HEK293 (cell line): ENCODE measurements around the gene TUNAR.

Source experiments
- CTCF ChIA-PET: fragments of 350-600 bp; formaldehyde crosslinking; extraction: SDS; loops from one replicate; lab custom pipeline; 2021; ENCODE audit warnings: antibody characterized with exemption; lab: Yijun Ruan, JAX
- POLR2A ChIA-PET: fragments of 300-600 bp; formaldehyde crosslinking; extraction: SDS; loops from one replicate; lab custom pipeline; 2020; ENCODE audit warnings: antibody characterized with exemption, inconsistent platforms; lab: Yijun Ruan, JAX
- H3K27ac ChIP-seq: fragments of 200-500 bp; sonication (Bioruptor generic); 2 replicates; pipeline ENCODE4 v1.5.1; 2014; ENCODE audit warnings: low read depth, low read length, control low read depth, inconsistent platforms; ENCODE audit errors: extremely low read depth
- H3K36me3 ChIP-seq, 2 experiments: fragments of 200-500 bp in 1 of 2; sonication (Bioruptor generic) in 1 of 2; 1 replicate in 1 of 2; 2 replicates in 1 of 2; pipeline ENCODE4 v1.5.1; 2014 to 2017; ENCODE audit warnings: inconsistent platforms in 2 of 2, low read length in 2 of 2; ENCODE audit not compliant: control insufficient read depth in 2 of 2, insufficient read depth in 1 of 2
- H3K4me1 ChIP-seq: fragments of 200-500 bp; sonication (Bioruptor generic); 2 replicates; pipeline ENCODE4 v1.5.1; 2014; ENCODE audit warnings: mild to moderate bottlenecking, low read length, inconsistent platforms; ENCODE audit not compliant: control insufficient read depth, insufficient read depth
- H3K4me3 ChIP-seq: 2 replicates; pipeline ENCODE4 v1.5.1; 2011; ENCODE audit warnings: low read depth, mild to moderate bottlenecking, control low read depth, low read length, moderate library complexity
- H3K9me3 ChIP-seq: fragments of 200-500 bp; sonication (Bioruptor generic); 2 replicates; pipeline ENCODE4 v1.5.1; 2014; ENCODE audit warnings: low read depth, low read length, inconsistent platforms; ENCODE audit not compliant: control insufficient read depth, insufficient read depth
- GFI1B ChIP-seq: fragments of 450-650 bp; formaldehyde crosslinking; IDR thresholded peaks from 2 replicates; pipeline ENCODE4 v1.5.1; 2016; ENCODE audit warnings: missing biosample characterization, missing genetic modification characterization
- HOXD13 ChIP-seq: sonication (generic); formaldehyde crosslinking; IDR thresholded peaks from 2 replicates; pipeline ENCODE4 v1.8.0; 2022; ENCODE audit warnings: missing genetic modification reagents, borderline replicate concordance
- SP3 ChIP-seq: fragments of 450-650 bp; formaldehyde crosslinking; IDR thresholded peaks from 2 replicates; pipeline ENCODE4 v1.5.1; 2016; ENCODE audit warnings: missing biosample characterization, missing genetic modification characterization
- ZBTB21 ChIP-seq: fragments of 450-650 bp; formaldehyde crosslinking; IDR thresholded peaks from 2 replicates; pipeline ENCODE4 v1.5.1; 2017; ENCODE audit warnings: missing biosample characterization, missing genetic modification characterization
- ZFP41 ChIP-seq: fragments of 450-650 bp; formaldehyde crosslinking; IDR thresholded peaks from 2 replicates; pipeline ENCODE4 v1.5.1; 2016; ENCODE audit warnings: missing biosample characterization, missing genetic modification characterization, borderline replicate concordance
- ZNF211 ChIP-seq: fragments of 450-650 bp; formaldehyde crosslinking; IDR thresholded peaks from 2 replicates; pipeline ENCODE4 v1.5.1; 2016; ENCODE audit warnings: low read depth, missing biosample characterization, missing genetic modification characterization
- ZNF354C ChIP-seq: fragments of 450-650 bp; formaldehyde crosslinking; IDR thresholded peaks from 2 replicates; pipeline ENCODE4 v1.5.1; 2016; ENCODE audit warnings: missing biosample characterization, missing genetic modification characterization, low read depth, borderline replicate concordance
- ZNF629 ChIP-seq: fragments of 450-650 bp; formaldehyde crosslinking; IDR thresholded peaks from 2 replicates; pipeline ENCODE4 v1.5.1; 2017; ENCODE audit warnings: missing biosample characterization, missing genetic modification characterization
- ZNF654 ChIP-seq: fragments of 450-650 bp; formaldehyde crosslinking; IDR thresholded peaks from 2 replicates; pipeline ENCODE4 v1.5.1; 2016; ENCODE audit warnings: low read depth, missing biosample characterization, missing genetic modification characterization
- ZNF830 ChIP-seq: fragments of 450-650 bp; IDR thresholded peaks from 2 replicates; pipeline ENCODE4 v1.5.0; 2018; ENCODE audit warnings: missing biosample characterization, missing genetic modification characterization, low read depth, mild to moderate bottlenecking, moderate library complexity
- TF ChIP-seq, protein P1 (sequence below): fragments of 450-650 bp; formaldehyde crosslinking; IDR thresholded peaks from 2 replicates; pipeline ENCODE4 v1.5.1; 2016; ENCODE audit warnings: missing biosample characterization, missing genetic modification characterization
- TF ChIP-seq, protein P2 (sequence below): fragments of 450-650 bp; formaldehyde crosslinking; IDR thresholded peaks from 2 replicates; pipeline ENCODE4 v1.5.1; 2016; ENCODE audit warnings: missing biosample characterization, missing genetic modification characterization
- TF ChIP-seq, protein P3 (sequence below): fragments of 450-650 bp; formaldehyde crosslinking; IDR thresholded peaks from 2 replicates; pipeline ENCODE4 v1.5.1; 2016; ENCODE audit warnings: missing biosample characterization, missing genetic modification characterization
- TF ChIP-seq, protein P4 (sequence below): fragments of 450-650 bp; formaldehyde crosslinking; IDR thresholded peaks from 2 replicates; pipeline ENCODE4 v1.5.1; 2016; ENCODE audit warnings: missing biosample characterization, missing genetic modification characterization
- TF ChIP-seq, protein P5 (sequence below): fragments of 450-650 bp; formaldehyde crosslinking; conservative IDR thresholded peaks from 2 replicates; pipeline ENCODE4 v1.5.1; 2016; ENCODE audit warnings: low read depth, missing biosample characterization, missing genetic modification characterization
- TF ChIP-seq, protein P6 (sequence below): fragments of 450-650 bp; formaldehyde crosslinking; IDR thresholded peaks from 2 replicates; pipeline ENCODE4 v1.5.1; 2017; ENCODE audit warnings: missing biosample characterization, missing genetic modification characterization

The TUNAR gene

DNA sequence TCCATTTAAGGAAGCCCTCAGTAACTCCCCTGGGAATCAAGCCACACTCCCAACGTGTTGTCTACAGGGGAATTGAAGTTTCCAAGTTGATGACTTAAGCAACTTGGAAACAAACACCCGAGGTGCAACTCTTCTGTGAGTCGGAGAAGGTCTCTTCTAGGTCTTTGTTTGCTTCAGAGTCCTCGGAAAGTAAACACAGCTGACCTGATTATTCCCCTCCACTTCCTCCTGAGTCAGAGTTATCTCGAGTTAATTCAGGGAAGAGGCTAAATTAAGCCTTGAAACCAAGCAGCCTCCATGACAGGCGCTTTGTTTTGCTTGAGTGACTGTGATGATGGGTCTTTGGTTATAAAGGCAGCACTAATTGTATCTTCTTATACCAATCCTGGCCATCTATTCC lies 41.8 kb downstream of the TUNAR start (continued):
- TF ChIP-seq ZNF830 (tag by site-specific recombination) = no peak
- TF ChIP-seq, protein P1, sequence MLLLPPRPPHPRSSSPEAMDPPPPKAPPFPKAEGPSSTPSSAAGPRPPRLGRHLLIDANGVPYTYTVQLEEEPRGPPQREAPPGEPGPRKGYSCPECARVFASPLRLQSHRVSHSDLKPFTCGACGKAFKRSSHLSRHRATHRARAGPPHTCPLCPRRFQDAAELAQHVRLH (tag by site-specific recombination) = no peak
- no peak for TF ChIP-seq ZNF211
- TF ChIP-seq, protein P2, sequence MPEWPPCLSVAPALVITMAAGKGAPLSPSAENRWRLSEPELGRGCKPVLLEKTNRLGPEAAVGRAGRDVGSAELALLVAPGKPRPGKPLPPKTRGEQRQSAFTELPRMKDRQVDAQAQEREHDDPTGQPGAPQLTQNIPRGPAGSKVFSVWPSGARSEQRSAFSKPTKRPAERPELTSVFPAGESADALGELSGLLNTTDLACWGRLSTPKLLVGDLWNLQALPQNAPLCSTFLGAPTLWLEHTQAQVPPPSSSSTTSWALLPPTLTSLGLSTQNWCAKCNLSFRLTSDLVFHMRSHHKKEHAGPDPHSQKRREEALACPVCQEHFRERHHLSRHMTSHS (tag by site-specific recombination) = no peak

DNA sequence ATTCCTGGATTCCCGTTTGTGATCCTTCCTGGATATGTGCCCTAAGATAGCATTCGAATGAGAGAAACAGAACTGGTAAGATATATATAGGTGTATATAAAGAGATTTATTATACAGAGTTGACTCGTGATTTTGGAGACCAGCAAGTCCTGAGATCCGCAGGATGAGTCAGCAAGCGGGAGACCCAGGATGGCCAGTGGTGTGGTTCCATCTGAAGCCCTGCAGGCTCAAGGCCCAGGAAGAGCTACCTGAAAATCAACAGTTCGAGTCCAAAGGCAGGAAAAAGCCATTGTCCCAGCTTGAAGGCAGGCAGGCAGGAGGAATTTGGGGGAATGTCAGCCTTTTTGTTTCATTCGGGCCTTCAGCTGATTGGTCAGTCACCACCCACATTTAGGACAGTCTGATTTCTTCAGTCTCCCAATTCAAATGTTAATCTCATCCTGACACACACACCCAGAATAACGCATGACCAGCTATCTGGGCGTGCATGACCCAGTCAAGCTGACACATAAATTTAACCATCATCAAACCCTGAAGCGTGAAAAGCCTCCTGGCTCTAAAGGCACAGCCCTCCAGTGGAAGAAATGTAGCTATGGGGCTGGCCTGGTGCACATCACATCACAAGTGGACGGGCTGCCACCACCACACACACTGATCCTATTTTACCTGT lies 44.3 kb downstream of the TUNAR start:
- no peak overlapping the region for H3K27ac ChIP-seq
- POLR2A ChIA-PET = no interaction called here
- H3K4me3 ChIP-seq = no peak overlapping the region
- CTCF ChIA-PET = no interaction called here
- H3K36me3 ChIP-seq = no peaks in the 10 kb centered on the region
- H3K4me1 ChIP-seq = no peaks in the 10 kb centered on the region; the same call in 1 of the 2 replicates
- no peak for TF ChIP-seq ZFP41 (tag by site-specific recombination)
- no peak for TF ChIP-seq SP3 (tag by site-specific recombination)
- TF ChIP-seq, protein P3, sequence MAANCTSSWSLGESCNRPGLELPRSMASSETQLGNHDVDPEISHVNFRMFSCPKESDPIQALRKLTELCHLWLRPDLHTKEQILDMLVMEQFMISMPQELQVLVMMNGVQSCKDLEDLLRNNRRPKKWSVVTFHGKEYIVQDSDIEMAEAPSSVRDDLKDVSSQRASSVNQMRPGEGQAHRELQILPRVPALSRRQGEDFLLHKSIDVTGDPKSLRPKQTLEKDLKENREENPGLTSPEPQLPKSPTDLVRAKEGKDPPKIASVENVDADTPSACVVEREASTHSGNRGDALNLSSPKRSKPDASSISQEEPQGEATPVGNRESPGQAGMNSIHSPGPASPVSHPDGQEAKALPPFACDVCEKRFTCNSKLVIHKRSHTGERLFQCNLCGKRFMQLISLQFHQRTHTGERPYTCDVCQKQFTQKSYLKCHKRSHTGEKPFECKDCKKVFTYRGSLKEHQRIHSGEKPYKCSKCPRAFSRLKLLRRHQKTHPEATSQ (tag by site-specific recombination) = no peak
- TF ChIP-seq, protein P4, sequence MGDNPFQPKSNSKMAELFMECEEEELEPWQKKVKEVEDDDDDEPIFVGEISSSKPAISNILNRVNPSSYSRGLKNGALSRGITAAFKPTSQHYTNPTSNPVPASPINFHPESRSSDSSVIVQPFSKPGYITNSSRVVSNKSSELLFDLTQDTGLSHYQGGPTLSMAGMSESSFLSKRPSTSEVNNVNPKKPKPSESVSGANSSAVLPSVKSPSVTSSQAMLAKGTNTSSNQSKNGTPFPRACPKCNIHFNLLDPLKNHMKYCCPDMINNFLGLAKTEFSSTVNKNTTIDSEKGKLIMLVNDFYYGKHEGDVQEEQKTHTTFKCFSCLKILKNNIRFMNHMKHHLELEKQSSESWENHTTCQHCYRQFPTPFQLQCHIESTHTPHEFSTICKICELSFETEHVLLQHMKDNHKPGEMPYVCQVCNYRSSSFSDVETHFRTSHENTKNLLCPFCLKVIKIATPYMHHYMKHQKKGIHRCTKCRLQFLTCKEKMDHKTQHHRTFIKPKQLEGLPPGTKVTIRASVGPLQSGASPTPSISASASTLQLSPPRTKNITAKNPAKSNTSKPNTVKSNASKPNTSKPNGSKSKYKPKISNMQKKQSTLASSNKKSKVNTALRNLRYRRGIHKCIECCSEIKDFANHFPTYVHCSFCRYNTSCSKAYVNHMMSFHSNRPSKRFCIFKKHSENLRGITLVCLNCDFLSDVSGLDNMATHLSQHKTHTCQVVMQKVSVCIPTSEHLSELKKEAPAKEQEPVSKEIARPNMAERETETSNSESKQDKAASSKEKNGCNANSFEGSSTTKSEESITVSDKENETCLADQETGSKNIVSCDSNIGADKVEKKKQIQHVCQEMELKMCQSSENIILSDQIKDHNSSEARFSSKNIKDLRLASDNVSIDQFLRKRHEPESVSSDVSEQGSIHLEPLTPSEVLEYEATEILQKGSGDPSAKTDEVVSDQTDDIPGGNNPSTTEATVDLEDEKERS (tag by site-specific recombination) = no peak
- no peak for TF ChIP-seq ZBTB21 (tag by site-specific recombination)
- H3K9me3 ChIP-seq = no peaks in the 10 kb centered on the region

DNA sequence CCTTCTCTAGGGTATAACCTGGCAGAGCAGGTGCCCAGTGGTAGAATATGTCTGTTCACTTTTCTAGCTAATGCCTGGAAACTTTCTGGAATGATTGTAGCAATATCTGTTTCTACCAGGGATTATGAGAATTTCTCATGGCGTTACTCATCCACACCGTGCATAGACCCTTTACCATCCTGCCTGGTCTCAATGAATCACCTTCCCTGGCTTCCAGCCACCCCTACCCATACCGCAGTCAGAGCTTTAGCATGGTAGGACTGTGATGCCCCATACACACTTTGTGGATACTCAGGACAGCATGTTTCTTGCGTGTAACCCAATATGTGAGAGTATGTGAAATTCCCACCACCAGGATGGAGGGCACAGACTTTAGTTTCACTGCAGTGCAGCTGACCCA lies 45.4 kb downstream of the TUNAR start:
- POLR2A ChIA-PET = no interaction called here
- CTCF ChIA-PET = no interaction called here

DNA sequence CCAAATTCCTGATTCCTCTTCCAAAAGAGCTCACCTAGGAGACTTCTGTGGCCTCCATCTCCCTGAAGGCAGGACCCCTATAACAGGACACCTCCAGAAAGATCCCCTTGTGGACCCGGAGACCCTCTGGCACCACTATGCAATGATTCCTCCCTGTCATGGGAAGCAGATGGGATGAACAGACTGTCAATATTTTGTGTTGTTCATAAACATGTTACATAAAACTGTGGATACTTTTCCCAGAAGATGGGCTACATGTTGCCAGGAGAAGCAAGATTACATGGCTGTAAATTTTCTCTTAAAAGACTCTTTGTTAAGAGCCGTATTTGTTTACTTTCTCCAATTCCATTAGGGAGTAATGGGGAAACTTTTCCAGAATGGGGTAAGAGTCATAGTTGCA lies 52.1 kb downstream of the TUNAR start:
- no peaks in the 10 kb centered on the region for H3K4me1 ChIP-seq
- H3K27ac ChIP-seq = no peak overlapping the region
- no peak overlapping the region for H3K4me3 ChIP-seq
- no peaks in the 10 kb centered on the region for H3K36me3 ChIP-seq
- CTCF ChIA-PET = no interaction called here
- POLR2A ChIA-PET = no interaction called here
- H3K9me3 ChIP-seq = no peaks in the 10 kb centered on the region
- TF ChIP-seq, protein P5, sequence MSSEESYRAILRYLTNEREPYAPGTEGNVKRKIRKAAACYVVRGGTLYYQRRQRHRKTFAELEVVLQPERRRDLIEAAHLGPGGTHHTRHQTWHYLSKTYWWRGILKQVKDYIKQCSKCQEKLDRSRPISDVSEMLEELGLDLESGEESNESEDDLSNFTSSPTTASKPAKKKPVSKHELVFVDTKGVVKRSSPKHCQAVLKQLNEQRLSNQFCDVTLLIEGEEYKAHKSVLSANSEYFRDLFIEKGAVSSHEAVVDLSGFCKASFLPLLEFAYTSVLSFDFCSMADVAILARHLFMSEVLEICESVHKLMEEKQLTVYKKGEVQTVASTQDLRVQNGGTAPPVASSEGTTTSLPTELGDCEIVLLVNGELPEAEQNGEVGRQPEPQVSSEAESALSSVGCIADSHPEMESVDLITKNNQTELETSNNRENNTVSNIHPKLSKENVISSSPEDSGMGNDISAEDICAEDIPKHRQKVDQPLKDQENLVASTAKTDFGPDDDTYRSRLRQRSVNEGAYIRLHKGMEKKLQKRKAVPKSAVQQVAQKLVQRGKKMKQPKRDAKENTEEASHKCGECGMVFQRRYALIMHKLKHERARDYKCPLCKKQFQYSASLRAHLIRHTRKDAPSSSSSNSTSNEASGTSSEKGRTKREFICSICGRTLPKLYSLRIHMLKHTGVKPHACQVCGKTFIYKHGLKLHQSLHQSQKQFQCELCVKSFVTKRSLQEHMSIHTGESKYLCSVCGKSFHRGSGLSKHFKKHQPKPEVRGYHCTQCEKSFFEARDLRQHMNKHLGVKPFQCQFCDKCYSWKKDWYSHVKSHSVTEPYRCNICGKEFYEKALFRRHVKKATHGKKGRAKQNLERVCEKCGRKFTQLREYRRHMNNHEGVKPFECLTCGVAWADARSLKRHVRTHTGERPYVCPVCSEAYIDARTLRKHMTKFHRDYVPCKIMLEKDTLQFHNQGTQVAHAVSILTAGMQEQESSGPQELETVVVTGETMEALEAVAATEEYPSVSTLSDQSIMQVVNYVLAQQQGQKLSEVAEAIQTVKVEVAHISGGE (tag by site-specific recombination) = no peak
- TF ChIP-seq ZNF654 (tag by site-specific recombination) = no peak
- TF ChIP-seq, protein P3 (tag by site-specific recombination) = no peak
- no peak for TF ChIP-seq ZNF354C (tag by site-specific recombination)
- no peak for TF ChIP-seq GFI1B (tag by site-specific recombination)
- TF ChIP-seq ZNF629 = no peak
- no peak for TF ChIP-seq HOXD13

More for the DNA sequence above, 45.4 kb downstream of the TUNAR start:
- no peaks in the 10 kb centered on the region; the same call in 1 of the 2 replicates for H3K4me1 ChIP-seq
- H3K4me3 ChIP-seq = no peak overlapping the region
- H3K9me3 ChIP-seq = no peaks in the 10 kb centered on the region
- TF ChIP-seq, protein P6, sequence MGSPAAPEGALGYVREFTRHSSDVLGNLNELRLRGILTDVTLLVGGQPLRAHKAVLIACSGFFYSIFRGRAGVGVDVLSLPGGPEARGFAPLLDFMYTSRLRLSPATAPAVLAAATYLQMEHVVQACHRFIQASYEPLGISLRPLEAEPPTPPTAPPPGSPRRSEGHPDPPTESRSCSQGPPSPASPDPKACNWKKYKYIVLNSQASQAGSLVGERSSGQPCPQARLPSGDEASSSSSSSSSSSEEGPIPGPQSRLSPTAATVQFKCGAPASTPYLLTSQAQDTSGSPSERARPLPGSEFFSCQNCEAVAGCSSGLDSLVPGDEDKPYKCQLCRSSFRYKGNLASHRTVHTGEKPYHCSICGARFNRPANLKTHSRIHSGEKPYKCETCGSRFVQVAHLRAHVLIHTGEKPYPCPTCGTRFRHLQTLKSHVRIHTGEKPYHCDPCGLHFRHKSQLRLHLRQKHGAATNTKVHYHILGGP (tag by site-specific recombination) = no peak
- no peak overlapping the region for H3K27ac ChIP-seq
- no peaks in the 10 kb centered on the region for H3K36me3 ChIP-seq
